Thymus (tissue), 14 donors: ENCODE results near the gene AKR1B1. TPM values are rescaled to one million over a fixed set of nuclear protein-coding genes. Genes with fewer than 3 reads are reported as not detected.

ENCODE experiments used
- DNase-seq, 9 donors: peaks; one replicate each; pipeline ENCODE4 v3.0.0-alpha.2; 2013; ENCODE audit warnings: low spot score in 9 of 9, low read depth in 6 of 9, missing footprints in 1 of 9
- H3K27ac ChIP-seq, 2 donors: one replicate each; pipeline ENCODE4 v1.5.1; 2013; ENCODE audit warnings: control low read depth in 1 of 2, low read depth in 1 of 2, low read length in 1 of 2, mild to moderate bottlenecking in 1 of 2, moderate library complexity in 1 of 2
- H3K27me3 ChIP-seq, 2 donors: one replicate each; pipeline ENCODE4 v1.5.1; 2013; ENCODE audit warnings: low read length in 1 of 2; ENCODE audit not compliant: control insufficient read depth in 2 of 2, insufficient read depth in 1 of 2
- H3K36me3 ChIP-seq, 2 donors: one replicate each; pipeline ENCODE4 v1.5.1; 2013; ENCODE audit warnings: low read length in 1 of 2, mild to moderate bottlenecking in 1 of 2, moderate library complexity in 1 of 2; ENCODE audit not compliant: control insufficient read depth in 2 of 2, insufficient read depth in 2 of 2
- H3K4me1 ChIP-seq, 2 donors: one replicate each; pipeline ENCODE4 v1.5.1; 2013; ENCODE audit warnings: low read length in 2 of 2; ENCODE audit not compliant: control insufficient read depth in 2 of 2, insufficient read depth in 2 of 2
- H3K4me3 ChIP-seq, 2 donors: one replicate each; pipeline ENCODE4 v1.5.1; 2013; ENCODE audit warnings: low read length in 2 of 2, control low read depth in 1 of 2, mild to moderate bottlenecking in 1 of 2
- H3K9me3 ChIP-seq, 2 donors: one replicate each; pipeline ENCODE4 v1.5.1; 2013; ENCODE audit warnings: low read length in 1 of 2, mild to moderate bottlenecking in 1 of 2; ENCODE audit not compliant: control insufficient read depth in 2 of 2, insufficient read depth in 1 of 2
- WGBS: extraction: QIAGEN DNeasy Blood & Tissue Kit; methylation state at CpG from one replicate; pipeline ENCODE4 v1.1.7; 2013; 5-methylcytosine and 5-hydroxymethylcytosine counted together
- long read RNA-seq, 10 donors: transcript quantifications; one replicate each; lab custom pipeline, GENCODE V29; 2026
- polyA plus RNA-seq: library from polyadenylated mRNA; stranded (reverse); fragments of 200-250 nt; gene quantifications from one replicate; pipeline ENCODE4 v1.2.3, GENCODE V29; 2013
- total RNA-seq: library from RNA; stranded (reverse); fragments of 120-200 nt; gene quantifications from one replicate; pipeline ENCODE4 v1.2.4, GENCODE V29; 2013
- donor health status: healthy.

Gene AKR1B1
- 32.4 TPM for total RNA-seq
- polyA plus RNA-seq: 53.5 TPM
- long read RNA-seq, donor 1: 0 reads
- long read RNA-seq, donor 2: 0 reads
- long read RNA-seq, donor 3, transcript AKR1B1-201 (10 exons, 1,409 nt): major isoform, 36 of 93 reads
- long read RNA-seq, donor 3, partial matches to known transcripts: 51 of 93 reads
- long read RNA-seq, donor 3, other reads (novel, unspliced or antisense): 5 of 93 reads
- long read RNA-seq, donor 4, transcript AKR1B1-201 (10 exons, 1,409 nt): major isoform, 16 of 22 reads
- long read RNA-seq, donor 4, partial matches to known transcripts: 5 of 22 reads
- long read RNA-seq, donor 4, other reads (novel, unspliced or antisense): 0 of 22 reads
- long read RNA-seq, donor 5, transcript AKR1B1-201 (10 exons, 1,409 nt): major isoform, 62 of 66 reads
- long read RNA-seq, donor 5, partial matches to known transcripts: 0 of 66 reads
- long read RNA-seq, donor 5, other reads (novel, unspliced or antisense): 0 of 66 reads
- long read RNA-seq, donor 6, transcript AKR1B1-201 (10 exons, 1,409 nt): major isoform, 19 of 19 reads
- long read RNA-seq, donor 6, partial matches to known transcripts: 0 of 19 reads
- long read RNA-seq, donor 6, other reads (novel, unspliced or antisense): 0 of 19 reads
- long read RNA-seq, donor 7, transcript AKR1B1-201 (10 exons, 1,409 nt): major isoform, 21 of 23 reads
- long read RNA-seq, donor 7, partial matches to known transcripts: 0 of 23 reads
- long read RNA-seq, donor 7, other reads (novel, unspliced or antisense): 0 of 23 reads
- long read RNA-seq, donor 8, transcript AKR1B1-201 (10 exons, 1,409 nt): major isoform, 8 of 8 reads
- long read RNA-seq, donor 8, partial matches to known transcripts: 0 of 8 reads
- long read RNA-seq, donor 8, other reads (novel, unspliced or antisense): 0 of 8 reads
- long read RNA-seq, donor 9, transcript AKR1B1-201 (10 exons, 1,409 nt): major isoform, 7 of 7 reads
- long read RNA-seq, donor 9, partial matches to known transcripts: 0 of 7 reads
- long read RNA-seq, donor 9, other reads (novel, unspliced or antisense): 0 of 7 reads
- long read RNA-seq, donor 10, transcript AKR1B1-201 (10 exons, 1,409 nt): major isoform, 21 of 21 reads
- long read RNA-seq, donor 10, partial matches to known transcripts: 0 of 21 reads
- long read RNA-seq, donor 10, other reads (novel, unspliced or antisense): 0 of 21 reads

GRCh38 chr7:134458806-134459698, at the start of gene AKR1B1:
TSS of gene AKR1B1 (minus strand) at chr7:134459100. CDS start at chr7:134459062, 38 bp downstream.
- peak within 1 kb of the TSS in 1 of 2 donors; percentile 50 for H3K27ac ChIP-seq
- peak; percentile 54 to 90 (median 72) for DNase-seq
- H3K36me3 ChIP-seq: no peaks in the 10 kb centered on the region
- H3K4me3 ChIP-seq: peak within 1 kb of the TSS; percentile 62 to 71
- H3K27me3 ChIP-seq: no peaks in the 10 kb centered on the region
- H3K4me1 ChIP-seq: peaks cover 9 to 21% of the 10 kb centered on the region in 2 donors
- WGBS: 2% methylated on average over 61 of the region's 61 CpGs
- H3K9me3 ChIP-seq: peaks cover 0 to 13% of the 10 kb centered on the region in 2 donors

GRCh38 chr7:134505856-134506255, 47.0 kb upstream of the AKR1B1 start:
- H3K27ac ChIP-seq: no peak overlapping the region
- 83% methylated on average over 4 of the region's 4 CpGs for WGBS
- H3K27me3 ChIP-seq: no peaks in the 10 kb centered on the region
- H3K36me3 ChIP-seq: no peaks in the 10 kb centered on the region
- DNase-seq: no peak
- H3K9me3 ChIP-seq: no peaks in the 10 kb centered on the region
- no peak overlapping the region for H3K4me3 ChIP-seq
- no peaks in the 10 kb centered on the region for H3K4me1 ChIP-seq

- Histone ChIP-seq H3K27me3 (no peaks in the 10 kb centered on the region), H3K4me1 (no peaks in the 10 kb centered on the region), H3K36me3 (no peaks in the 10 kb centered on the region), H3K4me3 (no peak overlapping the region), H3K9me3 (no peaks in the 10 kb centered on the region), H3K27ac (no peak overlapping the region)
- DNase-seq: no peak
- 93% methylated on average over 3 of the region's 3 CpGs for WGBS
Measured at GRCh38 chr7:134504660-134505164, 45.8 kb upstream of the AKR1B1 start.

- no peak for DNase-seq
- Histone ChIP-seq H3K27ac (no peak overlapping the region), H3K36me3 (no peaks in the 10 kb centered on the region), H3K27me3 (no peaks in the 10 kb centered on the region), H3K4me1 (no peaks in the 10 kb centered on the region), H3K4me3 (no peak overlapping the region), H3K9me3 (no peaks in the 10 kb centered on the region)
- WGBS: 90% methylated on average over 3 of the region's 3 CpGs
Measured at GRCh38 chr7:134502463-134503371, 43.8 kb upstream of the AKR1B1 start.

DNA sequence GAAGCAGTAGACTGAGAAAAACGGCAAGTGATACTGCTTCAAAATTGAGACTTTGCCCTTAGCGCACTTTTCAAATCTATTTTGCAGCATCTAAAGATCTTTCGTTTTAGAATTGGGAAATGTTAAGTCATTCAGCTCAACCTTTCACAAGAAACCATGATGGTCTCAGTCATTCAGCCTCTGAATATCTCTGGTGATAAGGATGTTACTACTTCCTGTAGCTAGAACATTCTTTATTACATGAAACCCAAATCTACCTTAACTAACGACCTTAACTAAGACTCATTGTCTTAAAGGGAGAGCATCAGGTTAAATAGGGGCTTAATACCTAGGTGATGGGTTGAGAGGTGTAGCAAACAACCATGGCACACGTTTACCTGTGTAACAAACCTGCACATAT, 42.1 kb upstream of the AKR1B1 start:
- Histone ChIP-seq H3K27ac (no peak overlapping the region), H3K4me1 (no peaks in the 10 kb centered on the region), H3K9me3 (no peaks in the 10 kb centered on the region), H3K4me3 (no peak overlapping the region), H3K36me3 (no peaks in the 10 kb centered on the region), H3K27me3 (no peaks in the 10 kb centered on the region)
- 79% methylated on average over 5 of the region's 5 CpGs for WGBS
- no peak for DNase-seq

GRCh38 chr7:134500406-134500805, 41.5 kb upstream of the AKR1B1 start:
- Histone ChIP-seq H3K4me1 (no peaks in the 10 kb centered on the region), H3K9me3 (no peaks in the 10 kb centered on the region), H3K4me3 (no peak overlapping the region), H3K27ac (no peak overlapping the region), H3K36me3 (no peaks in the 10 kb centered on the region), H3K27me3 (no peaks in the 10 kb centered on the region)
- WGBS: 91% methylated on average over 2 of the region's 2 CpGs
- DNase-seq: no peak

- H3K9me3 ChIP-seq: no peaks in the 10 kb centered on the region
- H3K4me3 ChIP-seq: no peak overlapping the region
- H3K27me3 ChIP-seq: no peaks in the 10 kb centered on the region
- H3K4me1 ChIP-seq: no peaks in the 10 kb centered on the region
- H3K27ac ChIP-seq: no peak overlapping the region
- H3K36me3 ChIP-seq: no peaks in the 10 kb centered on the region
- WGBS: 90% methylated on average over 1 of the region's 1 CpG
- no peak for DNase-seq
Measured at GRCh38 chr7:134495546-134495945, 36.6 kb upstream of the AKR1B1 start.
